Heart left ventricle (tissue), 16 donors: ENCODE measurements around the gene DNAI7. TPM values are rescaled to one million over a fixed set of nuclear protein-coding genes. Genes with fewer than 3 reads are reported as not detected.

Source experiments
- ATAC-seq, 4 donors: fragments of 200-7000 bp; cut with Tn5 transposase; one replicate each; pipeline ENCODE4 v1.9.1; 2020 to 2022; ENCODE audit warnings: moderate library complexity in 4 of 4, mild to moderate bottlenecking in 3 of 4, moderate number of reproducible peaks in 1 of 4
- DNase-seq, 5 donors: peaks; one replicate each; pipeline ENCODE4 v3.0.0-alpha.2; 2020
- H3K27ac ChIP-seq, 12 donors: fragments of 200-600 bp; sonication (generic) in 4 of 12; one replicate each; pipeline versions ENCODE4 v1.5.0 to v1.8.0; 2016 to 2022; ENCODE audit warnings: mild to moderate bottlenecking in 2 of 12
- H3K27me3 ChIP-seq, 9 donors: fragments of 200-600 bp; sonication (generic) in 2 of 9; one replicate each; pipeline versions ENCODE4 v1.5.1 to v1.8.0; 2016 to 2022; ENCODE audit warnings: mild to moderate bottlenecking in 3 of 9
- H3K36me3 ChIP-seq, 9 donors: fragments of 200-600 bp; sonication (generic) in 2 of 9; one replicate each; pipeline versions ENCODE4 v1.5.0 to v1.8.0; 2018 to 2022; ENCODE audit warnings: mild to moderate bottlenecking in 2 of 9
- H3K4me1 ChIP-seq, 12 donors: fragments of 200-600 bp; sonication (generic) in 4 of 12; one replicate each; pipeline versions ENCODE4 v1.5.0 to v1.8.0; 2016 to 2022; ENCODE audit warnings: mild to moderate bottlenecking in 3 of 12
- H3K4me3 ChIP-seq, 12 donors: fragments of 200-600 bp; sonication (generic) in 4 of 12; one replicate each; pipeline versions ENCODE4 v1.5.0 to v1.8.0; 2017 to 2022; ENCODE audit warnings: mild to moderate bottlenecking in 9 of 12, moderate library complexity in 4 of 12
- H3K9me3 ChIP-seq, 12 donors: fragments of 200-600 bp; sonication (generic) in 4 of 12; one replicate each; pipeline versions ENCODE4 v1.5.0 to v1.8.0; 2016 to 2022; ENCODE audit warnings: mild to moderate bottlenecking in 1 of 12
- POLR2A ChIP-seq, 2 donors: fragments of 450-650 bp; IDR thresholded peaks; one replicate each; pipeline ENCODE4 v1.6.1; 2017; ENCODE audit warnings: antibody characterized with exemption in 2 of 2, mild to moderate bottlenecking in 2 of 2, moderate library complexity in 2 of 2
- WGBS, 4 donors: extraction: QIAGEN DNeasy Blood & Tissue Kit in 2 of 4; methylation state at CpG; one replicate each; pipeline versions ENCODE4 v1.1.5 to v1.1.7; 2013 to 2018; 5-methylcytosine and 5-hydroxymethylcytosine counted together
- intact Hi-C, 10 donors: fragments of 100-400 bp; cut with DNase I; formaldehyde crosslinking; loops; one replicate each; pipeline versions ENCODE4 v1.11.1 to v1.14.2; 2022
- polyA plus RNA-seq, 2 donors: library from polyadenylated mRNA; stranded (reverse); fragments of 200-250 nt; gene quantifications; one replicate each; pipeline ENCODE4 v1.2.3, GENCODE V29; 2013
- total RNA-seq, 9 donors: library from RNA; depleted of rRNA in 2 of 9; stranded (reverse); fragments of >200 nt in 2 of 9; fragmentation: NEBNext Ultra II Directional in 3 of 9; extraction: Animal tissue kit (Norgen Biotek cat#: 25700) in 3 of 9; gene quantifications; one replicate each; pipeline versions ENCODE4 v1.1.0 to v1.2.4, GENCODE V29; 2016 to 2023
- TF ChIP-seq, protein P1 (sequence below), 12 donors: fragments of 200-600 bp; sonication (generic) in 4 of 12; IDR thresholded peaks; one replicate each; pipeline versions ENCODE4 v1.5.0 to v1.8.0; 2018 to 2022; ENCODE audit warnings: antibody characterized with exemption in 12 of 12, mild to moderate bottlenecking in 5 of 12
- donor health status: ischemic (EF 13 %, LVEDD 7.1; RV severe dilation, severe dysfunction).
- donor health status: healthy with polysubstance abuse.
- donor health status: DM: no; HTN: yes; CAD: no.
- donor health status: DM: no; HTN: no; CAD: no.
- donor health status: ischemic (EF 25% LVEDD 6.9; RV normal size, moderate dysfunction).
- donor health status: ischemic (EF 25% LVEDD 5.7; RV mildly dilated, moderate dysfunction).
- donor health status: healthy.
- donor health status: DM: yes; HTN: yes; CAD: no.
- donor health status: ischemic (EF 35%, LVEDD 5.7; RV mildly dilated, moderate dysfunction).
- donor health status: nonischemic (EF 11% LVEDD 7.7; RV severe dilation, severe dysfunction).
- donor health status: DM: yes; HTN: yes; CAD: no.
- donor health status: PGD.
- donor health status: ischemic (EF 29% LVEDD 5.4; RV normal size, mild dysfunction).
- donor health status: nonischemic (EF 23%, LVEDD 6.1; RV moderate dilation, normal function).

Gene DNAI7
- total and polyA plus RNA-seq, 11 donors = 0.10 to 1.9 (median 0.78) TPM; not detected in 1

DNA sequence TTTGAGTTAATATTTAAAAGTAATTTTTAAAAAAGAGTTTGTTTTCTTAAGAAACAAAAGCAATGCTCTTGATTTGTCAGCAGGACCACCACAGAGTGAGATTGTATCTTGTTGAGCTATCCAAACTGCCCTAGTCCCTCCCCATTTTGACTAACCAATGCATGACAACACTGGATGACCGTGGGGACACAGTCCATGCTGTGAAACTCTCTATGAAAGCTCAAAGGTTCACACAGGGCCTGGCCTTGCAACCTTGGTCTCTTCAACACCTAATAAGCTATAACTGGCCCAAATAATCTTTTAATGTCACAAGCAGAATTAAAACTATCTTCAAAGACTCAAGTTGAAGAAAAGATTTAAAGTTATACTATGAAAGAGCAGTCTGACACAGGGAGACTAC lies 13.6 kb upstream of the DNAI7 start:
- Histone ChIP-seq H3K9me3 (no peaks in the 10 kb centered on the region), H3K27me3 (no peaks in the 10 kb centered on the region), H3K4me3 (no peak overlapping the region), H3K4me1 (no peaks in the 10 kb centered on the region), H3K36me3 (peaks cover 0 to 83% (median 55%) of the 10 kb centered on the region in 9 donors), H3K27ac (no peak overlapping the region)
- DNase-seq = no peak
- WGBS, 4 donors = 76 to 87% (median 81%) methylated on average over 1 of the region's 1 CpG
- ATAC-seq = no peak
- intact Hi-C loops = loop anchor here in 1 of 10 donors (5.0 kb wide), 1 partner anchor 34 kb away; no protein-coding TSS in a partner anchor
- no peak for TF ChIP-seq POLR2A (IDR thresholded peaks at IDR 0.05)
- TF ChIP-seq, protein P1, sequence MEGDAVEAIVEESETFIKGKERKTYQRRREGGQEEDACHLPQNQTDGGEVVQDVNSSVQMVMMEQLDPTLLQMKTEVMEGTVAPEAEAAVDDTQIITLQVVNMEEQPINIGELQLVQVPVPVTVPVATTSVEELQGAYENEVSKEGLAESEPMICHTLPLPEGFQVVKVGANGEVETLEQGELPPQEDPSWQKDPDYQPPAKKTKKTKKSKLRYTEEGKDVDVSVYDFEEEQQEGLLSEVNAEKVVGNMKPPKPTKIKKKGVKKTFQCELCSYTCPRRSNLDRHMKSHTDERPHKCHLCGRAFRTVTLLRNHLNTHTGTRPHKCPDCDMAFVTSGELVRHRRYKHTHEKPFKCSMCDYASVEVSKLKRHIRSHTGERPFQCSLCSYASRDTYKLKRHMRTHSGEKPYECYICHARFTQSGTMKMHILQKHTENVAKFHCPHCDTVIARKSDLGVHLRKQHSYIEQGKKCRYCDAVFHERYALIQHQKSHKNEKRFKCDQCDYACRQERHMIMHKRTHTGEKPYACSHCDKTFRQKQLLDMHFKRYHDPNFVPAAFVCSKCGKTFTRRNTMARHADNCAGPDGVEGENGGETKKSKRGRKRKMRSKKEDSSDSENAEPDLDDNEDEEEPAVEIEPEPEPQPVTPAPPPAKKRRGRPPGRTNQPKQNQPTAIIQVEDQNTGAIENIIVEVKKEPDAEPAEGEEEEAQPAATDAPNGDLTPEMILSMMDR (IDR thresholded peaks at IDR 0.05) = no peak

DNA sequence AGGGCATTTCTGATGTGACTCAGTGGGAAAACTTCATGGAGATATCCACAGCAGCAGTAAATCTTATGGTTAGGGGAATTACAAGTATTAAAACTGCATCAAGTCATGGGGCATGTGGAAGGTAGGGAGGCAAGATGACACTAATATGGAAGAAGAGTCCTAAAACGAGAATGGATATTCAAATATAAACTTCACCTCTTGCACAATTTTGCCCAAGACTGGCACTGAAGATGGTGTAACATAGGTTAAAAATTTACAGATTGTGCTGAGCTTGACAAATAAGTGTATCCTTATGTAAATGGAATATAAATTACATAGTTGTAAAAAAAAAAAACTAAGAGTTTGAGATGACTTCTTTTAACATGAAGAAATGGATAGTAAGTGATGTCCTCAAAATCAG lies 12.9 kb upstream of the DNAI7 start:
- Histone ChIP-seq H3K4me3 (no peak overlapping the region), H3K27ac (no peak overlapping the region), H3K9me3 (no peaks in the 10 kb centered on the region), H3K4me1 (peaks cover 0 to 4% (median 0%) of the 10 kb centered on the region in 12 donors), H3K27me3 (no peaks in the 10 kb centered on the region), H3K36me3 (peaks cover 0 to 84% (median 55%) of the 10 kb centered on the region in 9 donors)
- DNase-seq = no peak
- intact Hi-C loops = loop anchor here in 1 of 10 donors (5.0 kb wide), 1 partner anchor 34 kb away; no protein-coding TSS in a partner anchor
- no peak for TF ChIP-seq POLR2A (IDR thresholded peaks at IDR 0.05)
- TF ChIP-seq, protein P1 (IDR thresholded peaks at IDR 0.05) = no peak
- 79 to 92% (median 84%) methylated on average over 1 of the region's 1 CpG for WGBS, 4 donors
- ATAC-seq = no peak

DNA sequence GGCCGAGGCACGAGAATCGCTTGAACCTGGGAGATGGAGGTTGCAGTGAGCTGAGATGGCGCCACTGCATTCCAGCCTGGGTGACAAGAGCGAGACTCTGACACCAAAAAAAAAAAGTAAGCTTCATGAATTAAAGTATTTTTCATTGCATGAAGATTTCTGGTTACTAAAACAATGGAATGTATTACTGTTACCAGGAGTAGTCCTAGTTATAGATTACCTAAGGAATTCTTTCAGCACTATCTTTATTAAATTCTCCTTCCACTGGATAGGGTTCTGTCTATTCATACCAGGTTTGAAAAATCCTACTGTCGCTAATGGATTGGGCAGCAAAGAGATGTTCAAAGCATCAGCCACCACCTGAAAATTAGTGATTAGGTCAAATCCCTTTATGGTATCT lies 12.5 kb upstream of the DNAI7 start:
- WGBS, 4 donors = 95 to 98% (median 97%) methylated on average over 6 of the region's 6 CpGs
- TF ChIP-seq POLR2A (IDR thresholded peaks at IDR 0.05) = no peak
- TF ChIP-seq, protein P1 (IDR thresholded peaks at IDR 0.05) = no peak
- no peak overlapping the region for H3K27ac ChIP-seq
- H3K9me3 ChIP-seq = no peaks in the 10 kb centered on the region
- intact Hi-C loops = loop anchor here in 1 of 10 donors (5.0 kb wide), 1 partner anchor 35 kb away; no protein-coding TSS in a partner anchor
- no peak for ATAC-seq
- H3K36me3 ChIP-seq = peaks cover 0 to 85% (median 55%) of the 10 kb centered on the region in 9 donors
- H3K4me1 ChIP-seq = peaks cover 0 to 4% (median 0%) of the 10 kb centered on the region in 12 donors
- H3K27me3 ChIP-seq = no peaks in the 10 kb centered on the region
- H3K4me3 ChIP-seq = no peak overlapping the region
- no peak for DNase-seq

DNA sequence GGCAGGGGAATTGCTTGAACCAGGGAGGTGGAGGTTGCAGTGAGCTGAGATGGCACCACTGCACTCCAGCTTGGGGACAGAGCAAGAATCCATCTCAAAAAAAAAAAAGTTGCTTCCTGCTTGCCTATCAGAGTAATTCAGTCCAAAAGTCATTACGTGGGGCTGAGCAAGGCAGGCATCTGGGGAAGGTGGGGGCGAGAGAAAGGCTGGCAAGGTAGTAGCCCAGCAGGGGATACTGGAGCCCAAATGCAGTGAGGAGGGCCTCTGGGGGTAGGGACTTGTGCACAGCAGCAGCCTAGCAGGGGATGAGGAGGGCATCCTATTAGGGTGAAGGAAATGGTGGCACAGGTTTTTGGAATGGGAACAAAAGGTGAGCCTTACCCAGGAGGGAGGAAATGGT lies 7.2 kb upstream of the DNAI7 start:
- Histone ChIP-seq H3K27me3 (no peaks in the 10 kb centered on the region), H3K4me1 (peaks cover 0 to 12% (median 4%) of the 10 kb centered on the region in 12 donors), H3K27ac (no peak overlapping the region), H3K9me3 (no peaks in the 10 kb centered on the region), H3K36me3 (peaks cover 0 to 49% (median 27%) of the 10 kb centered on the region in 9 donors), H3K4me3 (no peak overlapping the region)
- WGBS, 4 donors = 82 to 85% (median 84%) methylated on average over 2 of the region's 2 CpGs
- intact Hi-C loops = no loop called here
- TF ChIP-seq POLR2A (IDR thresholded peaks at IDR 0.05) = no peak
- TF ChIP-seq, protein P1 (IDR thresholded peaks at IDR 0.05) = no peak
- DNase-seq (no peak), ATAC-seq (peak in 2 of 4 donors; percentile 18 to 33)
